Measurements from ENCODE around the gene POLR1A.
"Not testable (repeated sequence)": the region's sequence is repeated elsewhere in the genome, so short reads cannot be mapped to it uniquely, and the experiment has no call there.

POLR1A gene

DNA sequence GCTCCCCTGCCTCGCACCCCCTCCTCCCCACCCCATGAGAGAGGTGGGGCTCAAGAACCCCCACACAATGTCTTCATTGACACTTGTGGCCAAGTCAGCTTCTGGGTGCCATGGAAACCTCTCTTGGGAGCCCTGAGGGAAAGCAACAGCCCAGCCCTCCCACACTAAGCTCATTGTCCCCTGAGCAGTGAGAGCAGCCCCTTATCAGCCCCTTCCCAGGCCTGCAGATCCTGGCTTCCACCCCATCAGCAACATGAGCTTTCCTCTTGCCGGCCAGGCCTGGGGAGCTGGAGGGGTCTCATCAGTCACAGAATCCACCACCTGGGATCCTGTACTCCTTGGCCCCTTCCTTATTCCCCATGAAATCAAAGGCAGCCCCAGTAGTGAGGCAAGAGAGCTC, 109.1 kb downstream of the POLR1A start:
- Histone ChIP-seq H3K27me3 (no peaks in the 10 kb centered on the region), H3K4me2 (peak overlapping the region; percentile 66), H3K9ac (no peak overlapping the region), H3K36me3 (no peaks in the 10 kb centered on the region), H3K9me3 (peaks cover 3% of the 10 kb centered on the region), H3K4me3 (no peak overlapping the region), H4K20me1 (no peaks in the 10 kb centered on the region), H3K4me1 (peaks cover 70% of the 10 kb centered on the region), H3K27ac (peak overlapping the region; percentile 32; the same call in 1 of the 2 replicates)
- TF ChIP-seq Cebpa-rat (IDR thresholded peaks at IDR 0.05): no peak

DNA sequence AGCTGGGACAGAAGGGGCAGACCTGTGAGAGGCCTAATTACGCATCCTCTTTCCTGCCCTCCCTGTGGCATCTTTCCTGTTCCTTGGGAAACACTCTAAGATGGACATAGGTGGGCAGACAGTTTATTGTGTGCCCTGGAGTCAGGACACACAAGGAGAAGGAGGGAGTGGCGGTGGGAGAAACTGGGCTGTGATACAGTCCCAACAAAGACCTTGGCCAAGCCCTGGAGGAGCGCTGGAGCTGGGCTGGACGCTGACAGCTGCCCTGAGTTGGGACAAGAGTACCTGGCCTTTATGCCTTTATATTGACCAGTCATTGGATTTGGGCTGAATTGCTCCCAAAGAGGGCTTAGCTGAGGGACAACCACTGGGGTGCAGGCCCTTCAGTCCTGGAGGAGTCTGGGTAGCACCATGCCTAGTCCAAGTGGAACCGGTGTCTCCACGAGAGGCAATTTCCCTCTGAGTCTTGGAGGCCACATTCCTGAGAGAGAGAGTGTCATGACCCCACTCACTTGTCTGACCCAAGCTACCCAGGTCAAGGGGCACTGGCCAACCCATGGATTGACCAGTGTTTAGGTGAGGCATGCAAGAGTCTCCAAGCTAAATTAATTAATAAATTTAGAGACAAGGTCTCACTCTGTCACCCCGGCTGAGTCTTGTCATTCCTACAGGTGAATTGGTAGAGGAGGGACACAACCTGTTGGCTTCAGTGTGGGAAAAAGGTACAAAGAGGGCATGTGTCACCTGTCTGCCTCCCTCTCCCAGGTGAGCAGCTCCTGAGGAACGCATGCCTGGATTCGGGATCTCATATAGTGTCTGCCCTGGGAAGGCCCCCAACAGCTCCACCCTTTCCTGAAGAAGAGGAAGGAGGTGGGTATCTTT, 109.8 kb downstream of the POLR1A start:
- Histone ChIP-seq H3K36me3 (no peaks in the 10 kb centered on the region), H3K9ac (no peak overlapping the region), H3K4me2 (peak overlapping the region; percentile 66), H3K4me1 (peaks cover 70% of the 10 kb centered on the region), H3K4me3 (no peak overlapping the region), H3K27me3 (no peaks in the 10 kb centered on the region), H3K27ac (no peak overlapping the region), H4K20me1 (no peaks in the 10 kb centered on the region), H3K9me3 (peaks cover 3% of the 10 kb centered on the region)
- no peak for TF ChIP-seq Cebpa-rat (IDR thresholded peaks at IDR 0.05)

DNA sequence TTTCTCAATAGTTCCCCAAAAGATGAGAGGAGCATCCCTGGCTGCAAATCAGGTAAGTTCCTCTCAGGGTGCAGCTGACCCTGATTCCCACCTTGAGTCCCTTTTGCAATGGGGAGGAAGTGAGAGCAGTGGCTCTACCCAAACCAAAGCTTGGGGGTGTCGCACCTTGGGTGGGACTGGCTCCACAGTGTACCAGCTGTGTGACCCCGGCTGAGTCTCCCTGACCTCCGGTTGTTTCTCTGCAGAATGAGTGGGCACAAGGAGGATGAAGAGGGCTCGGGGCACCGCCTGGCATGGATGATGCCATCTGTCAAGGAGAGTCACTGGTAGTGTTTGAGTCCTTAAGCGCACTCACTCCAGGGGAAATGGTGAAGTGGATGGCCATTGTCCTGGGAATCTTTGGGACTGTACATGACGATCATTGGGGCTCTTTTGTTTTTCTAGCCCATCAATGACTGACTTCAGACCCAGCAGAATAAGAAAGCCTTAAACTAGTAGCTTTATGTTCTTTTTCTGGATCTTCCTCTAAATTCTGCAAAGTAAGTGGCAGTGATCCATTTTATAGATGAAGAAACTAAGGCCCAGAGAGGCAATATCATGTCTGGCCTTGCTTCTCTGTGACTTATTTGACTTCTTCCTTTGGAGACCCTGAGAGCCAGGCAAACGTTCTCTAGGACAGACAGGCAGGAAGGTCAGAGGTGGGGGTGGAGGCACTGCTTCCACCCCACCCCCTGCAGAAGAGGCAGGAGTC, 110.6 kb downstream of the POLR1A start:
- TF ChIP-seq Cebpa-rat (IDR thresholded peaks at IDR 0.05): no peak
- H3K9me3 ChIP-seq: peaks cover 2% of the 10 kb centered on the region
- H3K36me3 ChIP-seq: no peaks in the 10 kb centered on the region
- H3K27me3 ChIP-seq: no peaks in the 10 kb centered on the region
- H3K27ac ChIP-seq: no peak overlapping the region
- H3K4me3 ChIP-seq: no peak overlapping the region
- peaks cover 67% of the 10 kb centered on the region for H3K4me1 ChIP-seq
- no peaks in the 10 kb centered on the region for H4K20me1 ChIP-seq
- H3K9ac ChIP-seq: no peak overlapping the region
- peak overlapping the region; percentile 60 for H3K4me2 ChIP-seq

DNA sequence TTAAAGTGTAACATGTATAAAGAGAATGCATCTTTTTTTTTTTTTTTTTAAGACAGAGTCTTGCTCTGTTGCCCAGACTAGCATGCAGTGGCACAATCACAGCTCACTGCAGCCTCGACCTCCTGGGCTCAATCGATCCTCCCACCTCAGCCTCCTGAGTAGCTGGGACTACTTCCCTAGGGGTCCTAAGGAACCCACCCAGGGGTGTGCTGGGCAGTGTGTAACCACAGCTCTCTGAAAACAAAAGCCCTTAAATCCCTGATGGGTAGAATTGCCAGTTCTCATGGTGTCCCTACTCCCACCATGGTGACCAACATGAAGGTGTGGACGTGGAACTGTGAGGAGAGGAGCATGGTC, 111.3 kb downstream of the POLR1A start:
- H4K20me1 ChIP-seq: no peaks in the 10 kb centered on the region
- H3K36me3 ChIP-seq: no peaks in the 10 kb centered on the region
- H3K27ac ChIP-seq: no peak overlapping the region
- TF ChIP-seq Cebpa-rat (IDR thresholded peaks at IDR 0.05): no peak
- peaks cover 60% of the 10 kb centered on the region for H3K4me1 ChIP-seq
- H3K4me2 ChIP-seq: peak overlapping the region; percentile 60
- H3K4me3 ChIP-seq: no peak overlapping the region
- no peaks in the 10 kb centered on the region for H3K27me3 ChIP-seq
- no peaks in the 10 kb centered on the region for H3K9me3 ChIP-seq
- H3K9ac ChIP-seq: no peak overlapping the region

DNA sequence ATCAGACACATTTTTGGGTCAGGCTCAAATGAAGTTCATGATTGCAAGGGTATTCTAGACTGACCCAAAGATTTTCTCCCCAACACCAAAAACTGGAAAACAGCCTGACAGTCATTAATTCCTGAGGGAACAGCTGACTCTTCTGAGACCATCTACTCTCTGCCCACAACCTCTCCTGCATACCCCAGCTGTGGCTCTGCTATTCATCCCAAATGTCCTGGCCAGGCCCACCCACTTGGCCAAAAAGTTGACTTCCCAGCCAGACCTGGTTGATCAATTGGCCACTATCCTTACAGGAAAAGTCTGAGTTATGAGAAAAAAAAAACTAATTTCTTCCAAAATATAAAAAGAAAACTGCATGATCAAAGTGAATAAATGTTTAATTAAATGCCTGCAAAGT, 113.1 kb downstream of the POLR1A start:
- Histone ChIP-seq H3K36me3 (no peaks in the 10 kb centered on the region), H3K27me3 (no peaks in the 10 kb centered on the region), H3K4me3 (no peak overlapping the region), H3K4me1 (peaks cover 48% of the 10 kb centered on the region), H3K27ac (no peak overlapping the region), H4K20me1 (no peaks in the 10 kb centered on the region), H3K9ac (no peak overlapping the region), H3K9me3 (no peaks in the 10 kb centered on the region), H3K4me2 (no peak overlapping the region)
- TF ChIP-seq Cebpa-rat (IDR thresholded peaks at IDR 0.05): no peak

DNA sequence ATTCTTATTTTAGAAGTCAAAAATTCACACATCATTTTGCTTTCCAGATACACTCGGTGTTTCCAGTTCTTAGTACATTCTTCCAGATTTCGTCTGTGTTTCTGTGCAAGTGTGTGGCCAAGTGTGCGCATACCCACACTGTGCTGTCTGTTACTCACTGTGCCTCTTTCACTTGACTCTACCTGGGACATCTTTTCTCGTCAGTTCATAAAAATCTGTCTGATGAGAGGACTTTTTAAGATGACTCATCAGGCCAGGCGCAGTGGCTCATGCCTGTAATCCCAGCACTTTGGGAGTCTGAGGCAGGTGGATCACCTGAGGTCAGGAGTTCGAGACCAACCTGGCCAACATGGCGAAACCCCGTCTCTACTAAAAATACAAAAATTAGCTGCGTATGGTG, 113.6 kb downstream of the POLR1A start:
- not testable (repeated sequence) for H3K9ac ChIP-seq, H3K36me3 ChIP-seq, H3K9me3 ChIP-seq, H4K20me1 ChIP-seq, H3K4me2 ChIP-seq, H3K27me3 ChIP-seq, H3K4me3 ChIP-seq, H3K27ac ChIP-seq
- peaks cover 42% of the 10 kb centered on the region for H3K4me1 ChIP-seq

DNA sequence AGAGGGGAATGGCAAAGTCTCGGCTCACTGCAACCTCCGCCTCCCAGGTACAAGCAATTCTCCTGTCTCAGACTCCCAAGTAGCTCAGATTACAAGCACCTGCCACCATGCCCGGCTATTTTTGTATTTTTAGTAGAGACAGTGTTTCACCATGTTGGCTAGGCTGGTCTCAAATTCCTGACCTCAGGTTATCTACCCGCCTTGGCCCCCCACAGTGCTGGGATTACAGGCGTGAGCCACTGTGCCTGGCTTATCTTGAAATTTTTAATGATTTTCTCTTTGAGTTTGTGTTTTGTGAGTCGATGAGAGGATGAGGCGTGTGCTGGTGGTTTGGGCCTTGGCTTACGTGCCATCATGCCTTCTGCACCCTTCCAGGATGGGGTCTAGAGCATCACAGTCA, 115.6 kb downstream of the POLR1A start:
- no peak overlapping the region for H3K9ac ChIP-seq
- no peaks in the 10 kb centered on the region for H4K20me1 ChIP-seq
- H3K36me3 ChIP-seq: no peaks in the 10 kb centered on the region
- no peak overlapping the region for H3K4me3 ChIP-seq
- no peak for TF ChIP-seq Cebpa-rat (IDR thresholded peaks at IDR 0.05)
- H3K27ac ChIP-seq: no peak overlapping the region
- H3K4me1 ChIP-seq: peaks cover 25% of the 10 kb centered on the region
- no peaks in the 10 kb centered on the region for H3K27me3 ChIP-seq
- no peak overlapping the region for H3K4me2 ChIP-seq
- no peaks in the 10 kb centered on the region for H3K9me3 ChIP-seq

DNA sequence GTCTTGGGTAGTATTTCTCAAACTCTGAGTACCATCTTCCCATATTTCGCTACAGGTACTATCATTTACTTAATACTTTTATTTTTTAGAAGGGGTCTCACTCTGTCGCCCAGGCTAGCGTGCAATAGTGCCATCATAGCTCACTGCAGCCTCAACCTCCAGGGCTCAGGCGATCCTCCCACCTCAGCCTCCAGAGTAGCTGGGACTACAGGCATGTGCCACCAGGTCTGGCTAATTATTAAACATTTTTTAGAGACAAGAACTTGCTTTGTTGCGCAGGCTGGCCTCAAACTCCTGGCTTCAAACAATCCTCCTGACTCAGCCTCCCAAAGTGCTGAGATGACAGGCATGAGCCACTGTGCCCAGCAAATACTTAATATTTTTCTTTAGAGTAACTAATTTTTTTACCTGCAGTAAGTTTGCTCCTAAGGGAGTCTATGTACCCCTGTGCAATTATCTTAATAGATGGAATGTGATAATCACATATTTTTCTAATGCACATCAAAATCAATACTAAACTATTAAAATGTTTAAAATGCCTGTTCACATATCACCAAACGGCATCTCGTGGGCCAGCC, 116.3 kb downstream of the POLR1A start:
- no peak overlapping the region for H3K9ac ChIP-seq
- no peak overlapping the region for H3K4me2 ChIP-seq
- peaks cover 17% of the 10 kb centered on the region for H3K4me1 ChIP-seq
- TF ChIP-seq Cebpa-rat (IDR thresholded peaks at IDR 0.05): no peak
- H3K36me3 ChIP-seq: no peaks in the 10 kb centered on the region
- H3K4me3 ChIP-seq: no peak overlapping the region
- H3K9me3 ChIP-seq: no peaks in the 10 kb centered on the region
- H3K27ac ChIP-seq: no peak overlapping the region
- no peaks in the 10 kb centered on the region for H4K20me1 ChIP-seq
- H3K27me3 ChIP-seq: no peaks in the 10 kb centered on the region

DNA sequence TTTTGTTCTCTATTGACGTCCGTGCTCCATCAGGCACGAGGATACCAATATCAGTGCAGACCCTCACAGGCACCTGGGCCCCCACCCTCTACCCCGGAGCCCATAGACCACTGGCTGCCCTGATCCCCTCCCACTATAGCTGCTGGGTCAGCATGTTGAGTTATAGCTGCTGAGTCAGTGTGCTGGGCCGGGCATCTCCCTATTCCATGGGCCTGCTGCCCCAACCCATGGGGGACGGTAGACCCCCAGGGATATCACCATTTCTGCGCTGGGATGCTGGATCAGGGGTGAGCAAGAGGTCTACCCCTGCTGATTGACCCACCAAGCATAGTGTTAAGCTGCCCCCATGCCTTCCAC, 116.8 kb downstream of the POLR1A start:
- Histone ChIP-seq H3K27me3 (no peaks in the 10 kb centered on the region), H3K4me3 (no peak overlapping the region), H3K9me3 (no peaks in the 10 kb centered on the region), H3K4me1 (peaks cover 13% of the 10 kb centered on the region), H3K27ac (no peak overlapping the region), H3K4me2 (no peak overlapping the region), H4K20me1 (no peaks in the 10 kb centered on the region), H3K36me3 (no peaks in the 10 kb centered on the region), H3K9ac (no peak overlapping the region)
- no peak for TF ChIP-seq Cebpa-rat (IDR thresholded peaks at IDR 0.05)
